HG03439 (cell line): ENCODE data around the gene REM1.
A peak's percentile ranks its signal among the peaks of the same experiment; 100 is the strongest.
"Not testable (repeated sequence)": the region's sequence is repeated elsewhere in the genome, so short reads cannot be mapped to it uniquely, and the experiment has no call there.

Experiments used
- ATAC-seq: cut with Tn5 transposase; IDR thresholded peaks from one replicate; pipeline ENCODE4 v1.9.1; 2021; ENCODE audit warnings: mild to moderate bottlenecking, moderate library complexity; ENCODE audit not compliant: unreplicated experiment

The REM1 gene

GRCh38 chr20:31484001-31484400 is 8.9 kb downstream of the REM1 start:
- ATAC-seq, result no peak

GRCh38 chr20:31485450-31486339 is 10.6 kb downstream of the REM1 start:
- ATAC-seq, result no peak

GRCh38 chr20:31488115-31488514 is 13.0 kb downstream of the REM1 start:
- ATAC-seq, result no peak

GRCh38 chr20:31489152-31489551 is 14.1 kb downstream of the REM1 start:
- no peak for ATAC-seq

- ATAC-seq, result no peak
Measured at GRCh38 chr20:31490752-31491151, 15.7 kb downstream of the REM1 start.

- ATAC-seq, result no peak
Measured at GRCh38 chr20:31494131-31494530, 19.0 kb downstream of the REM1 start.

- no peak for ATAC-seq
Measured at GRCh38 chr20:31496761-31497295, 21.7 kb downstream of the REM1 start.

GRCh38 chr20:31497838-31498540 is 22.9 kb downstream of the REM1 start:
- no peak for ATAC-seq

GRCh38 chr20:31500527-31500926 is 25.4 kb downstream of the REM1 start:
- ATAC-seq, result no peak

- not testable (repeated sequence) for ATAC-seq
Measured at GRCh38 chr20:31502884-31503673, 28.0 kb downstream of the REM1 start.

- no peak for ATAC-seq
Measured at GRCh38 chr20:31505903-31506302, 30.8 kb downstream of the REM1 start.

GRCh38 chr20:31508517-31509244 is 33.6 kb downstream of the REM1 start:
- no peak for ATAC-seq

- ATAC-seq, result peak; percentile 88
Measured at GRCh38 chr20:31514154-31515071, 39.3 kb downstream of the REM1 start, which contains the start of gene HM13. Gene HM13 (plus strand): TSS chr20:31514442. CDS start chr20:31514552, 110 bp downstream.

- no peak for ATAC-seq
Measured at GRCh38 chr20:31515072-31515774, 40.1 kb downstream of the REM1 start.

GRCh38 chr20:31515775-31516107 is 40.7 kb downstream of the REM1 start:
- ATAC-seq, result no peak

- ATAC-seq, result no peak
Measured at GRCh38 chr20:31516166-31516565, 41.1 kb downstream of the REM1 start.

- ATAC-seq, result no peak
Measured at GRCh38 chr20:31516651-31517050, 41.6 kb downstream of the REM1 start.

GRCh38 chr20:31517373-31517772 is 42.3 kb downstream of the REM1 start:
- no peak for ATAC-seq

- ATAC-seq, result not testable (repeated sequence)
Measured at GRCh38 chr20:31521267-31521666, 46.2 kb downstream of the REM1 start.
